SK-N-SH (cell line): ENCODE results near the gene GNAS. TPM values are rescaled to one million over a fixed set of nuclear protein-coding genes. Genes with fewer than 3 reads are reported as not detected.

Experiments
- CTCF ChIA-PET: fragments of 300-600, 350-600 bp; formaldehyde crosslinking; extraction: SDS; loops from one replicate; lab custom pipeline; 2021; lab: Yijun Ruan, JAX
- POLR2A ChIA-PET: fragments of 350-600 bp; sonication (Branson Sonifier 250); formaldehyde crosslinking; extraction: SDS; loops from one replicate; lab custom pipeline; 2020; ENCODE audit warnings: antibody characterized with exemption, inconsistent platforms; lab: Yijun Ruan, JAX
- DNase-seq: peaks from one replicate; pipeline ENCODE4 v3.0.0; 2012
- H2AFZ ChIP-seq: fragments of 200-600 bp; sonication (generic); 2 replicates; pipeline ENCODE4 v1.8.1; 2016; ENCODE audit warnings: antibody characterized with exemption, mild to moderate bottlenecking, low read depth
- H3F3A ChIP-seq: fragments of 200-600 bp; sonication (generic); replicated peaks from 2 replicates; pipeline ENCODE3; 2016; ENCODE audit warnings: antibody characterized with exemption, mild to moderate bottlenecking; ENCODE audit not compliant: insufficient read depth
- H3K27ac ChIP-seq, 2 experiments: fragments of 200-500 bp in 1 of 2; fragments of 200-600 bp in 1 of 2; sonication (Bioruptor generic) in 1 of 2; sonication (generic), shearing (Covaris generic) in 1 of 2; 2 replicates each; pipeline versions ENCODE4 v1.5.1 to v1.6.1; 2014 to 2016; ENCODE audit warnings: low read depth in 2 of 2, inconsistent platforms in 1 of 2, low read length in 1 of 2, mild to moderate bottlenecking in 1 of 2, mixed read lengths in 1 of 2
- H3K27me3 ChIP-seq: fragments of 200-600 bp; sonication (generic), shearing (Covaris generic); 2 replicates; pipeline ENCODE4 v1.6.1; 2016; ENCODE audit warnings: mixed run types; ENCODE audit not compliant: insufficient read depth
- H3K36me3 ChIP-seq, 2 experiments: fragments of 200-500 bp in 1 of 2; fragments of 200-600 bp in 1 of 2; sonication (Bioruptor generic) in 1 of 2; sonication (generic) in 1 of 2; replicated peaks in 1 of 2; 2 replicates each; pipeline versions ENCODE3 to v1.5.1; 2014 to 2016; ENCODE audit warnings: low read length in 1 of 2, mild to moderate bottlenecking in 1 of 2; ENCODE audit not compliant: insufficient read depth in 2 of 2, control insufficient read depth in 1 of 2
- H3K4me1 ChIP-seq, 2 experiments: fragments of 200-500 bp in 1 of 2; fragments of 200-600 bp in 1 of 2; sonication (Bioruptor generic) in 1 of 2; sonication (generic), shearing (Covaris generic) in 1 of 2; 2 replicates each; pipeline versions ENCODE4 v1.5.1 to v1.6.1; 2014 to 2016; ENCODE audit warnings: low read depth in 1 of 2, low read length in 1 of 2, mixed run types in 1 of 2; ENCODE audit not compliant: insufficient read depth in 2 of 2, control insufficient read depth in 1 of 2
- H3K4me2 ChIP-seq: fragments of 200-600 bp; sonication (generic), shearing (Covaris generic); 2 replicates; pipeline ENCODE4 v1.6.1; 2017; ENCODE audit warnings: mixed run types
- H3K4me3 ChIP-seq, 2 experiments: fragments of 200-500 bp in 1 of 2; fragments of 200-600 bp in 1 of 2; sonication (Bioruptor generic) in 1 of 2; sonication (generic), shearing (Covaris generic) in 1 of 2; 2 replicates each; pipeline versions ENCODE4 v1.5.1 to v1.8.1; 2014 to 2016; ENCODE audit warnings: low read depth in 2 of 2, inconsistent platforms in 1 of 2, low read length in 1 of 2, mild to moderate bottlenecking in 1 of 2, mixed read lengths in 1 of 2, moderate library complexity in 1 of 2
- H3K79me2 ChIP-seq: fragments of 200-600 bp; sonication (generic); 2 replicates; pipeline ENCODE4 v1.8.1; 2017; ENCODE audit warnings: mild to moderate bottlenecking; ENCODE audit not compliant: insufficient read depth
- H3K9ac ChIP-seq: fragments of 200-600 bp; sonication (generic); 2 replicates; pipeline ENCODE4 v1.6.1; 2017; ENCODE audit warnings: mixed run types
- H3K9me2 ChIP-seq: fragments of 200-600 bp; sonication (generic); 2 replicates; pipeline ENCODE4 v1.6.1; 2017; ENCODE audit warnings: mixed run types
- H3K9me3 ChIP-seq: fragments of 200-600 bp; sonication (generic); 2 replicates; pipeline ENCODE4 v1.6.1; 2017; ENCODE audit warnings: mixed run types, mild to moderate bottlenecking, moderate library complexity
- H4K20me1 ChIP-seq: fragments of 200-600 bp; sonication (generic); 2 replicates; pipeline ENCODE4 v1.6.1; 2017; ENCODE audit warnings: mild to moderate bottlenecking, mixed run types; ENCODE audit not compliant: insufficient read depth
- CHD2 ChIP-seq: fragments of 150-350 bp; IDR thresholded peaks from 2 replicates; pipeline ENCODE4 v1.6.1; 2018; ENCODE audit warnings: low read length; ENCODE audit not compliant: partially characterized antibody
- CTCF ChIP-seq: fragments of 200-600 bp; sonication (generic); IDR thresholded peaks from 2 replicates; pipeline ENCODE4 v1.6.1; 2017; ENCODE audit warnings: antibody characterized with exemption, mild to moderate bottlenecking, moderate library complexity
- FOSL2 ChIP-seq: IDR thresholded peaks from 2 replicates; pipeline ENCODE4 v1.4.0; 2012; ENCODE audit warnings: low read depth, mild to moderate bottlenecking, moderate library complexity, borderline replicate concordance
- FOXM1 ChIP-seq: IDR thresholded peaks from 2 replicates; pipeline ENCODE4 v1.4.0; 2012; ENCODE audit warnings: low read depth, mild to moderate bottlenecking
- GABPA ChIP-seq: IDR thresholded peaks from 2 replicates; pipeline ENCODE4 v1.4.0; 2012; ENCODE audit warnings: low read depth, mild to moderate bottlenecking
- GATA2 ChIP-seq: sonication (generic); formaldehyde crosslinking; IDR thresholded peaks from 2 replicates; pipeline ENCODE4 v1.5.0; 2020; ENCODE audit warnings: mild to moderate bottlenecking, missing genetic modification reagents
- JUND ChIP-seq: IDR thresholded peaks from 2 replicates; pipeline ENCODE4 v1.4.0; 2012
- MAX ChIP-seq: IDR thresholded peaks from 2 replicates; pipeline ENCODE4 v1.4.0; 2012; ENCODE audit warnings: low read depth
- MEF2A ChIP-seq: IDR thresholded peaks from 2 replicates; pipeline ENCODE4 v1.4.0; 2012; ENCODE audit warnings: low read depth, borderline replicate concordance
- PBX3 ChIP-seq: IDR thresholded peaks from 2 replicates; pipeline ENCODE4; 2012
- REST ChIP-seq: IDR thresholded peaks from 2 replicates; pipeline ENCODE4 v1.6.1; 2012; ENCODE audit warnings: mild to moderate bottlenecking, low read depth, low read length, moderate library complexity
- RFX5 ChIP-seq: IDR thresholded peaks from 2 replicates; pipeline ENCODE4 v1.6.1; 2012; ENCODE audit warnings: mild to moderate bottlenecking, improper control_type of control experiment, low read length
- SIN3A ChIP-seq: IDR thresholded peaks from 2 replicates; pipeline ENCODE4 v1.6.1; 2012; ENCODE audit warnings: low read depth, mild to moderate bottlenecking, low read length, moderate library complexity, borderline replicate concordance
- SMC3 ChIP-seq: IDR thresholded peaks from 2 replicates; pipeline ENCODE4 v1.6.1; 2012; ENCODE audit warnings: low read depth, low read length, improper control_type of control experiment
- TAF1 ChIP-seq: IDR thresholded peaks from 2 replicates; pipeline ENCODE4 v1.6.1; 2012; ENCODE audit warnings: low read depth, mild to moderate bottlenecking, low read length, moderate library complexity, borderline replicate concordance
- TCF12 ChIP-seq: IDR thresholded peaks from 2 replicates; pipeline ENCODE4 v1.4.0; 2012
- TEAD4 ChIP-seq: IDR thresholded peaks from 2 replicates; pipeline ENCODE4 v1.4.0; 2012; ENCODE audit warnings: mild to moderate bottlenecking, borderline replicate concordance; ENCODE audit not compliant: insufficient read depth
- USF2 ChIP-seq: fragments of 150-350 bp; IDR thresholded peaks from 2 replicates; pipeline ENCODE4 v1.6.1; 2017; ENCODE audit warnings: antibody characterized with exemption, low read length, low read depth, borderline replicate concordance
- ZBTB33 ChIP-seq: IDR thresholded peaks from 2 replicates; pipeline ENCODE4 v1.4.0; 2012; ENCODE audit warnings: low read depth, borderline replicate concordance
- WGBS: methylation state at CpG from one replicate; pipeline ENCODE4 v1.1.6; 2017; ENCODE audit warnings: low lambda C conversion rate; 5-methylcytosine and 5-hydroxymethylcytosine counted together
- polyA plus RNA-seq, 3 experiments: library from polyadenylated mRNA; depleted of rRNA; stranded (reverse); fragments of >200 nt; gene quantifications; 2 replicates each; pipeline ENCODE4 v1.2.3, GENCODE V29; 2012

Gene GNAS
- polyA plus RNA-seq, 1 of the 3 experiments (the other 2 are of a cell fraction): 1,562 TPM

- no peak for TF ChIP-seq REST
- no peak for TF ChIP-seq FOXM1
- no peak for TF ChIP-seq CHD2
- TF ChIP-seq TAF1: no peak
- no peak for TF ChIP-seq CTCF
Measured at GRCh38 chr20:58918621-58919020, 66.1 kb downstream of the GNAS start (continued).

- POLR2A ChIA-PET: no interaction called here
- 55% methylated on average over 6 of the region's 6 CpGs for WGBS
- no peak overlapping the region for H3K9ac ChIP-seq
- TF ChIP-seq REST: no peak
- TF ChIP-seq GABPA: no peak
- TF ChIP-seq GATA2 (CRISPR knock-in tag): no peak
- no peak for TF ChIP-seq ZBTB33
- no peak for TF ChIP-seq MEF2A
- TF ChIP-seq USF2: no peak
- no peak for TF ChIP-seq PBX3
- TF ChIP-seq MAX: no peak
- no peak for TF ChIP-seq RFX5
- no peak for TF ChIP-seq TEAD4
- TF ChIP-seq TCF12: no peak
- no peak for TF ChIP-seq SMC3
- TF ChIP-seq FOSL2: no peak
- no peak for TF ChIP-seq JUND
- no peak for TF ChIP-seq SIN3A
Measured at GRCh38 chr20:58921564-58921963, 69.0 kb downstream of the GNAS start.

More at GRCh38 chr20:58921564-58921963, 69.0 kb downstream of the GNAS start:
- H3K9me3 ChIP-seq: no peaks in the 10 kb centered on the region
- no peaks in the 10 kb centered on the region for H3F3A ChIP-seq
- CTCF ChIA-PET: no interaction called here
- H3K27me3 ChIP-seq: no peaks in the 10 kb centered on the region; the same call in 1 of the 2 replicates
- no peaks in the 10 kb centered on the region for H3K36me3 ChIP-seq
- H3K9me2 ChIP-seq: no peaks in the 10 kb centered on the region
- H3K4me3 ChIP-seq: no peak overlapping the region
- H3K4me1 ChIP-seq: no peaks in the 10 kb centered on the region
- H3K4me2 ChIP-seq: no peak overlapping the region
- H4K20me1 ChIP-seq: no peaks in the 10 kb centered on the region
- H3K79me2 ChIP-seq: no peaks in the 10 kb centered on the region
- H2AFZ ChIP-seq: no peak overlapping the region
- no peak overlapping the region for H3K27ac ChIP-seq
- no peak for DNase-seq
